Cardiac muscle cell (in vitro differentiated cells and primary cell): ENCODE data around the gene NAV2. TPM values are rescaled to one million over a fixed set of nuclear protein-coding genes. Genes with fewer than 3 reads are reported as not detected.

Source experiments
- DNase-seq, 2 donors: peaks; one replicate each; pipeline versions ENCODE4 v3.0.0 to v3.0.0-alpha.2; 2010 to 2017; ENCODE audit warnings: low read depth in 1 of 2, low spot score in 1 of 2
- H3K27ac ChIP-seq: fragments of 200-600 bp; sonication (generic); 2 replicates; pipeline ENCODE4 v1.5.1; 2016
- H3K27me3 ChIP-seq: fragments of 200-600 bp; sonication (generic); 2 replicates; pipeline ENCODE4 v1.6.0; 2016; ENCODE audit warnings: control low read depth
- H3K36me3 ChIP-seq: fragments of 200-600 bp; sonication (generic); 2 replicates; pipeline ENCODE4 v1.5.1; 2016; ENCODE audit warnings: control low read depth
- H3K4me1 ChIP-seq: fragments of 200-600 bp; sonication (generic); 2 replicates; pipeline ENCODE4 v1.8.1; 2017; ENCODE audit warnings: low read depth, mild to moderate bottlenecking, mixed run types
- H3K4me3 ChIP-seq: fragments of 200-600 bp; sonication (generic); 2 replicates; pipeline ENCODE4 v1.5.1; 2016; ENCODE audit warnings: mild to moderate bottlenecking
- H3K9me3 ChIP-seq: fragments of 200-600 bp; sonication (generic); 2 replicates; pipeline ENCODE4 v1.5.1; 2017; ENCODE audit warnings: low read depth, mild to moderate bottlenecking, control low read depth
- polyA plus RNA-seq: library from polyadenylated mRNA; unstranded; fragments of >200 nt; fragmentation: Nextera tagmentation; extraction: Ambion mirVana; gene quantifications from 2 replicates; pipeline ENCODE4 v1.2.1, GENCODE V29; 2016
- total RNA-seq: library from RNA; depleted of rRNA; stranded (reverse); fragments of >200 nt; gene quantifications from 2 replicates; pipeline ENCODE4 v1.2.3, GENCODE V29; 2016
- TF ChIP-seq, protein P1 (sequence below): IDR thresholded peaks from 2 replicates; pipeline ENCODE4 v1.5.1; 2012; ENCODE audit warnings: low read depth, mild to moderate bottlenecking, low read length

NAV2 gene
- total and polyA plus RNA-seq, 2 experiments from 2014 or later = 113 to 164 TPM

DNA sequence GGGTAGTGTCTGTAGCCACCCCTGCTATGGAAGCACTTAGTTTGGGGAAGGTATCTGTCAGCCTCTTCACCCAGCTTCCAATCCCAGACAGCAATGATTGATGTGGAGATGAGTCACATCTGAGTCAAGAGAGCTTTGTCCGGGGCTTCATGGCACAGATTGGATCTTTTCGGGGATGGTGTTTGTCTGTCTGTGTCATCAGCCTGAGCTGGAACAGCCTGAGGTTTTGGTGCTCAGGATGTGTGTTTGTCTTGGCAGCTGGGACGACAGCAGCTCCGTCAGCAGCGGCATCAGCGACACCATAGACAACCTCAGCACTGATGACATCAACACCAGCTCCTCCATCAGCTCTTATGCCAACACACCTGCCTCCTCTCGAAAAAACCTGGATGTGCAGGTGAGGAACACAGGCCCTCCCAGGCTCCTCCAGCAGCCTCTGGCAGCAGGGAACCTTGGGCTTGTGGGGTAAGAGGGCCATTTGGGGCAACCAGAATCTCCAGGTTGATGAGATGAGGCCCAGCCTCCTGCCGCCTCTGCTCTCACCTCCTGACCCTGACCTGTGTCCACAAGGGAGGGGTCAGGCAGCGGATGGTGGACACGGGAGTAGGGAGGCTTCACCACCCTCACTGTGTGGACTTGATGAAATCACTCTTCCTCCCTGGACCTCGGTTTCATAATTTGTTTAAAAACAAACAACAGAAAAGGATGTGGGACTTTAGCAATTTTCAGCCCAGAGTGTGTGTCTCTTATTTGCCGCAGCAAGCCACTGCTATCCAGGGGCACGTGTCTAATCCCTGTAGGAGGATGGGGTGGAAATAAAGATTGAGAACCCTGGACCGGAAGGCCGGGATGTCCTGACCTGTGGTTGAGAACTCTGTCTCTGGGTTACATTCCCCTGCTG is 323.3 kb downstream of the NAV2 start:
- Histone ChIP-seq H3K4me3 (no peak overlapping the region), H3K27ac (peak overlapping the region; percentile 65), H3K9me3 (no peaks in the 10 kb centered on the region), H3K27me3 (no peaks in the 10 kb centered on the region), H3K4me1 (peaks cover 73% of the 10 kb centered on the region), H3K36me3 (peaks cover 50% of the 10 kb centered on the region)
- DNase-seq = peak in 1 of 2 donors; percentile 66
- TF ChIP-seq, protein P1, sequence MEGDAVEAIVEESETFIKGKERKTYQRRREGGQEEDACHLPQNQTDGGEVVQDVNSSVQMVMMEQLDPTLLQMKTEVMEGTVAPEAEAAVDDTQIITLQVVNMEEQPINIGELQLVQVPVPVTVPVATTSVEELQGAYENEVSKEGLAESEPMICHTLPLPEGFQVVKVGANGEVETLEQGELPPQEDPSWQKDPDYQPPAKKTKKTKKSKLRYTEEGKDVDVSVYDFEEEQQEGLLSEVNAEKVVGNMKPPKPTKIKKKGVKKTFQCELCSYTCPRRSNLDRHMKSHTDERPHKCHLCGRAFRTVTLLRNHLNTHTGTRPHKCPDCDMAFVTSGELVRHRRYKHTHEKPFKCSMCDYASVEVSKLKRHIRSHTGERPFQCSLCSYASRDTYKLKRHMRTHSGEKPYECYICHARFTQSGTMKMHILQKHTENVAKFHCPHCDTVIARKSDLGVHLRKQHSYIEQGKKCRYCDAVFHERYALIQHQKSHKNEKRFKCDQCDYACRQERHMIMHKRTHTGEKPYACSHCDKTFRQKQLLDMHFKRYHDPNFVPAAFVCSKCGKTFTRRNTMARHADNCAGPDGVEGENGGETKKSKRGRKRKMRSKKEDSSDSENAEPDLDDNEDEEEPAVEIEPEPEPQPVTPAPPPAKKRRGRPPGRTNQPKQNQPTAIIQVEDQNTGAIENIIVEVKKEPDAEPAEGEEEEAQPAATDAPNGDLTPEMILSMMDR = no peak

DNA sequence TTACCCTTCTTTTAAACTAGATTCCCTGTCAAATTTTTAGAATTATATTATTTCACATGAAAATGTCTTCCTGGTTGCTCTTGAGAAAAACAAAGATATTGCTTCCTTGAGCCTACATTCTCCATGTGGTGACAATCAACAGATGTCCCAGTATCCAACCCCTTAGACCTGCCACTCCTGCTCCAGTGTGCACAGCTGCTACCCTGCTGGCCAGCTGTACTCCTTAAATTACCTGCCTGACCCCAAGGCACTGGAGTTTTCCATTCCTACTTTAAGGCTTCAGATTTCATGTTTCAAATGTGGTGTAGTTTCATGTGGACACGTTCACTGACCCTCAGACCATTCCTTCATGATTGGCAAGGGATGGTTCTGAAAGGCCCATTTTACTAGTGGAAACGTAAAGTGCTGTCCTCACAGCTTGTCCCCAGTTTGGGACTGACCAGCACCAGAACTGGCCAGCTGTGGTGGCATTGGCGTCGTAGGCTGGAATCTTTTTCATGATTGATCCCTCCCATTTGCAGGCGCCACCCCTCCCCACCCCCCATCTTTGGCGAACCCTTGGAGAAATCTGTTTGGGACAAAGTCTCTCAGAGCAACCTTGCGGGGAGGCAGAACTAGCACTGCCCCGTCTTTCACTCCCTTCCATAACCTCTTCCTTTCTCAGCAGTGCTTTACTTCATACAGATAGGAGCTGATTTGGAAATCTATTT is 324.1 kb downstream of the NAV2 start:
- H3K36me3 ChIP-seq = peaks cover 57% of the 10 kb centered on the region
- peaks cover 70% of the 10 kb centered on the region for H3K4me1 ChIP-seq
- peak overlapping the region; percentile 17 for H3K27ac ChIP-seq
- H3K4me3 ChIP-seq = no peak overlapping the region
- no peaks in the 10 kb centered on the region for H3K9me3 ChIP-seq
- no peak for DNase-seq
- H3K27me3 ChIP-seq = no peaks in the 10 kb centered on the region
- TF ChIP-seq, protein P1 = no peak

DNA sequence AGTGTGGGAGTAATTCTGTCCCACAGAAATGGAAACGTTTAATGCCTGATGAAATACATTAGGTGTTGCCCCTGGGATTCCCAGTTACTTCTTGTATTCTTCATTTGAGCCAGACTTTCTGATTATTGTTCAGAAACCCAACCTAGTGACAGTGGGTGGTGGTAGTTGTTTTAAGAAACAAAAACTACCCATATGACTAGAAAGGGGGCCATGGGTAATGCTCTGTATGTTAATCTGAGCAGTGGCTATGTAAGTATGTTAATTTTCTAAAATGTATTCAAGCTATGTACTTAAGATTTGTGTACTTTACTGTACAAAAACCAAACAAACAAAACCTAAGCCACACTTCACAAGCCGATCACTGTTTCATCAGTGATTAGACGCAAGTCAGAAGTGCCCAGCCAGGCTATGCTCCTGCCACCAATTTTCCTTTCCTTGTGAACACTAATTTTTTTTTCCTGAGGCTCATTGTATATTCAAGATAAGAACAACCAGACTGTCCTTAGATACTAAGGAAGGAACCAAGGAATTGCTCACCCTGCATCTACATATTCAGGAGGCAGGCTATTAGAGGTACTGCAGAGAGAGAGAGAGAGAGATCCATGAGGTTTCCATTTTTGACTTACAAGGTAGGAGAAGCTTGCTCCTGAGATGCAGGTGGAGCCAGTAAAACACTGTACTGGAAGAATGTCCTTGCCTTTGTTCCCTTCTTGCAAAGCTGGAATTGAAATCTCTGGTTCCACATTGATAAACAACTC is 324.9 kb downstream of the NAV2 start:
- TF ChIP-seq, protein P1 = no peak
- Histone ChIP-seq H3K4me1 (peaks cover 70% of the 10 kb centered on the region), H3K27ac (no peak overlapping the region), H3K27me3 (no peaks in the 10 kb centered on the region), H3K4me3 (no peak overlapping the region), H3K36me3 (peaks cover 60% of the 10 kb centered on the region), H3K9me3 (no peaks in the 10 kb centered on the region)
- DNase-seq = no peak

DNA sequence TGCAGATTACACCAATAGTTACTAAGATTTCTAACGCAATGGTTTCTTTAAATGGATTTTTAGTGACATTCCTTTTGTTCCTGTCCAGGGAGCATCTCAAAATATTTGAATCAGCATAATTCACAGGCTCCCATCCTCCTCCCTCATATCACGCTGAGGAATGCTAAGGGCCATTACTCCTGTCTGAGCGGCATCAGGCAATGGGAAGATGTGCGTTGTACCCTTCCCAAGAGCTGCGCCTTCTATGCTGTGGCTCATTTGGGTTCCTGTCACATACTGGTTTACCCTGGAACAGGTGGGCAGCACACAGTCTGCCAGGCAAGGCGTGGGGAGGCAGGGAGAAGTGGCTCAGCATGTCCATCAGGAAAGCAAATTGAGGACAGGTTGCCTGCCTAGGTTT is 325.8 kb downstream of the NAV2 start:
- TF ChIP-seq, protein P1 = no peak
- Histone ChIP-seq H3K27me3 (no peaks in the 10 kb centered on the region), H3K36me3 (peaks cover 60% of the 10 kb centered on the region), H3K4me3 (no peak overlapping the region), H3K4me1 (peaks cover 68% of the 10 kb centered on the region), H3K9me3 (no peaks in the 10 kb centered on the region), H3K27ac (no peak overlapping the region)
- DNase-seq = no peak

DNA sequence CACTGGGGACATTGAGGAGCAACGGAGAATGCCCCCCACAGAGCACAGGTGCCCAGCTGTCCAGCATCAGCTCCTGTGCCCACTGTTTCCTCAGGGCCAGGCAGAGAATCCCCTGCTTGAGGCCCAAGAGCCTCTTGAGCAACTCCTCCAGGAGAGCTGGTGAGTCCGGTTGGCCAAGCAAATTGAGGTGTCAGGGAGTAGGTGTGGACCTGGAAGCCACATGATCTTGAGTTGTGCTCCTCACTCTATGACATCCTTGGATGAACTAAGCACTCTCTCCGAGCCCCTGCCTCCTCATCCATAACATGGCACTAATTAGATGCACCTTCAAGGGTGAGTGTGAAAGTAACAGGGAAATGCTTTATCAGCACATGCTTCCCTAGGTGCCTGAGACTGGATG is 326.3 kb downstream of the NAV2 start:
- no peak for DNase-seq
- peaks cover 63% of the 10 kb centered on the region for H3K4me1 ChIP-seq
- TF ChIP-seq, protein P1 = no peak
- no peaks in the 10 kb centered on the region for H3K27me3 ChIP-seq
- no peak overlapping the region for H3K27ac ChIP-seq
- no peak overlapping the region for H3K4me3 ChIP-seq
- peaks cover 64% of the 10 kb centered on the region for H3K36me3 ChIP-seq
- no peaks in the 10 kb centered on the region for H3K9me3 ChIP-seq
